Measurements from ENCODE around the gene CCDC83.
A peak's percentile ranks its signal among the peaks of the same experiment; 100 is the strongest.

Gene CCDC83

GRCh38 chr11:85855341-85855656 lies at the start of gene CCDC83:
Gene CCDC83, plus strand, starts transcription at chr11:85855383. Its CDS starts 9,741 bp downstream, at chr11:85865124.
- Histone ChIP-seq H3K9ac (ENCODE audit: low read length) (peak within 1 kb of the TSS; percentile 87), H3K4me3 (ENCODE audit: low read length) (peak within 1 kb of the TSS; percentile 83), H3K27ac (ENCODE audit: low read length) (peak within 1 kb of the TSS; percentile 75), H3K9me3 (ENCODE audit: control insufficient read depth, low read depth, low read length) (peaks cover 9% of the 10 kb centered on the region), H3K27me3 (ENCODE audit: control insufficient read depth, insufficient read depth, low read length) (no peaks in the 10 kb centered on the region), H3K36me3 (ENCODE audit: control insufficient read depth, low read depth, low read length) (no peaks in the 10 kb centered on the region), H3K4me1 (ENCODE audit: control insufficient read depth, low read depth, low read length) (peaks cover 5% of the 10 kb centered on the region)

GRCh38 chr11:85805387-85805786 lies 49.8 kb upstream of the CCDC83 start:
- Histone ChIP-seq H3K4me3 (ENCODE audit: low read length) (no peak overlapping the region), H3K36me3 (ENCODE audit: control insufficient read depth, low read depth, low read length) (no peaks in the 10 kb centered on the region), H3K27ac (ENCODE audit: low read length) (no peak overlapping the region), H3K9me3 (ENCODE audit: control insufficient read depth, low read depth, low read length) (no peaks in the 10 kb centered on the region), H3K27me3 (ENCODE audit: control insufficient read depth, insufficient read depth, low read length) (peaks cover 18% of the 10 kb centered on the region), H3K4me1 (ENCODE audit: control insufficient read depth, low read depth, low read length) (peaks cover 8% of the 10 kb centered on the region), H3K9ac (ENCODE audit: low read length) (no peak overlapping the region)

GRCh38 chr11:85806016-85806415 lies 49.2 kb upstream of the CCDC83 start:
- H3K4me1 ChIP-seq (ENCODE audit: control insufficient read depth, low read depth, low read length) = peaks cover 9% of the 10 kb centered on the region
- H3K4me3 ChIP-seq (ENCODE audit: low read length) = no peak overlapping the region
- H3K27me3 ChIP-seq (ENCODE audit: control insufficient read depth, insufficient read depth, low read length) = peaks cover 23% of the 10 kb centered on the region
- H3K27ac ChIP-seq (ENCODE audit: low read length) = no peak overlapping the region
- no peaks in the 10 kb centered on the region for H3K36me3 ChIP-seq (ENCODE audit: control insufficient read depth, low read depth, low read length)
- no peaks in the 10 kb centered on the region for H3K9me3 ChIP-seq (ENCODE audit: control insufficient read depth, low read depth, low read length)
- H3K9ac ChIP-seq (ENCODE audit: low read length) = no peak overlapping the region

- Histone ChIP-seq H3K27ac (ENCODE audit: low read length) (no peak overlapping the region), H3K9ac (ENCODE audit: low read length) (no peak overlapping the region), H3K27me3 (ENCODE audit: control insufficient read depth, insufficient read depth, low read length) (peaks cover 30% of the 10 kb centered on the region)
Observed at GRCh38 chr11:85806876-85807275, 48.3 kb upstream of the CCDC83 start.

GRCh38 chr11:85809191-85809590 lies 46.0 kb upstream of the CCDC83 start:
- no peak overlapping the region for H3K27ac ChIP-seq (ENCODE audit: low read length)
- H3K27me3 ChIP-seq (ENCODE audit: control insufficient read depth, insufficient read depth, low read length) = peaks cover 44% of the 10 kb centered on the region
- H3K9me3 ChIP-seq (ENCODE audit: control insufficient read depth, low read depth, low read length) = no peaks in the 10 kb centered on the region
- H3K9ac ChIP-seq (ENCODE audit: low read length) = no peak overlapping the region
- no peaks in the 10 kb centered on the region for H3K36me3 ChIP-seq (ENCODE audit: control insufficient read depth, low read depth, low read length)
- H3K4me1 ChIP-seq (ENCODE audit: control insufficient read depth, low read depth, low read length) = peaks cover 9% of the 10 kb centered on the region
- H3K4me3 ChIP-seq (ENCODE audit: low read length) = no peak overlapping the region

More at GRCh38 chr11:85806876-85807275, 48.3 kb upstream of the CCDC83 start:
- Histone ChIP-seq H3K4me3 (ENCODE audit: low read length) (no peak overlapping the region), H3K36me3 (ENCODE audit: control insufficient read depth, low read depth, low read length) (no peaks in the 10 kb centered on the region), H3K4me1 (ENCODE audit: control insufficient read depth, low read depth, low read length) (peaks cover 9% of the 10 kb centered on the region), H3K9me3 (ENCODE audit: control insufficient read depth, low read depth, low read length) (no peaks in the 10 kb centered on the region)

- no peak overlapping the region for H3K9ac ChIP-seq (ENCODE audit: low read length)
- peaks cover 44% of the 10 kb centered on the region for H3K27me3 ChIP-seq (ENCODE audit: control insufficient read depth, insufficient read depth, low read length)
- no peaks in the 10 kb centered on the region for H3K9me3 ChIP-seq (ENCODE audit: control insufficient read depth, low read depth, low read length)
- H3K4me1 ChIP-seq (ENCODE audit: control insufficient read depth, low read depth, low read length) = peaks cover 9% of the 10 kb centered on the region
- H3K36me3 ChIP-seq (ENCODE audit: control insufficient read depth, low read depth, low read length) = no peaks in the 10 kb centered on the region
- no peak overlapping the region for H3K27ac ChIP-seq (ENCODE audit: low read length)
- peak overlapping the region; percentile 67 for H3K4me3 ChIP-seq (ENCODE audit: low read length)
Observed at GRCh38 chr11:85809863-85810262, 45.3 kb upstream of the CCDC83 start.

GRCh38 chr11:85810521-85810870 lies 44.7 kb upstream of the CCDC83 start:
- H3K9ac ChIP-seq (ENCODE audit: low read length) = no peak overlapping the region
- peaks cover 44% of the 10 kb centered on the region for H3K27me3 ChIP-seq (ENCODE audit: control insufficient read depth, insufficient read depth, low read length)
- no peaks in the 10 kb centered on the region for H3K36me3 ChIP-seq (ENCODE audit: control insufficient read depth, low read depth, low read length)
- no peak overlapping the region for H3K27ac ChIP-seq (ENCODE audit: low read length)
- H3K9me3 ChIP-seq (ENCODE audit: control insufficient read depth, low read depth, low read length) = no peaks in the 10 kb centered on the region
- H3K4me3 ChIP-seq (ENCODE audit: low read length) = peak overlapping the region; percentile 67
- H3K4me1 ChIP-seq (ENCODE audit: control insufficient read depth, low read depth, low read length) = peaks cover 9% of the 10 kb centered on the region

- Histone ChIP-seq H3K27ac (ENCODE audit: low read length) (no peak within 1 kb of the TSS), H3K27me3 (ENCODE audit: control insufficient read depth, insufficient read depth, low read length) (peaks cover 44% of the 10 kb centered on the region), H3K4me3 (ENCODE audit: low read length) (peak within 1 kb of the TSS; percentile 67), H3K4me1 (ENCODE audit: control insufficient read depth, low read depth, low read length) (peaks cover 9% of the 10 kb centered on the region), H3K9ac (ENCODE audit: low read length) (no peak within 1 kb of the TSS), H3K9me3 (ENCODE audit: control insufficient read depth, low read depth, low read length) (no peaks in the 10 kb centered on the region), H3K36me3 (ENCODE audit: control insufficient read depth, low read depth, low read length) (no peaks in the 10 kb centered on the region)
Observed at GRCh38 chr11:85810871-85811611, 44.1 kb upstream of the CCDC83 start, which contains the start of gene SYTL2. Gene SYTL2, minus strand, starts transcription at chr11:85811141. Its CDS starts 53,416 bp downstream, at chr11:85757725.

GRCh38 chr11:85811624-85812023 lies 43.6 kb upstream of the CCDC83 start:
- no peaks in the 10 kb centered on the region for H3K36me3 ChIP-seq (ENCODE audit: control insufficient read depth, low read depth, low read length)
- no peaks in the 10 kb centered on the region for H3K9me3 ChIP-seq (ENCODE audit: control insufficient read depth, low read depth, low read length)
- H3K4me3 ChIP-seq (ENCODE audit: low read length) = peak overlapping the region; percentile 67
- H3K9ac ChIP-seq (ENCODE audit: low read length) = no peak overlapping the region
- no peak overlapping the region for H3K27ac ChIP-seq (ENCODE audit: low read length)
- H3K27me3 ChIP-seq (ENCODE audit: control insufficient read depth, insufficient read depth, low read length) = peaks cover 44% of the 10 kb centered on the region
- H3K4me1 ChIP-seq (ENCODE audit: control insufficient read depth, low read depth, low read length) = peaks cover 9% of the 10 kb centered on the region

GRCh38 chr11:85813721-85814120 lies 41.5 kb upstream of the CCDC83 start:
- Histone ChIP-seq H3K9ac (ENCODE audit: low read length) (no peak overlapping the region), H3K4me1 (ENCODE audit: control insufficient read depth, low read depth, low read length) (peaks cover 9% of the 10 kb centered on the region), H3K27ac (ENCODE audit: low read length) (no peak overlapping the region), H3K9me3 (ENCODE audit: control insufficient read depth, low read depth, low read length) (no peaks in the 10 kb centered on the region), H3K4me3 (ENCODE audit: low read length) (no peak overlapping the region), H3K27me3 (ENCODE audit: control insufficient read depth, insufficient read depth, low read length) (peaks cover 44% of the 10 kb centered on the region), H3K36me3 (ENCODE audit: control insufficient read depth, low read depth, low read length) (no peaks in the 10 kb centered on the region)

GRCh38 chr11:85815186-85815931 lies 39.8 kb upstream of the CCDC83 start:
- H3K4me1 ChIP-seq (ENCODE audit: control insufficient read depth, low read depth, low read length) = peaks cover under 1% of the 10 kb centered on the region

More at GRCh38 chr11:85815186-85815931, 39.8 kb upstream of the CCDC83 start:
- Histone ChIP-seq H3K27ac (ENCODE audit: low read length) (no peak overlapping the region), H3K4me3 (ENCODE audit: low read length) (no peak overlapping the region), H3K9ac (ENCODE audit: low read length) (no peak overlapping the region), H3K27me3 (ENCODE audit: control insufficient read depth, insufficient read depth, low read length) (peaks cover 27% of the 10 kb centered on the region), H3K9me3 (ENCODE audit: control insufficient read depth, low read depth, low read length) (no peaks in the 10 kb centered on the region), H3K36me3 (ENCODE audit: control insufficient read depth, low read depth, low read length) (no peaks in the 10 kb centered on the region)
